Thyroid gland (tissue), 4 donors: ENCODE data around the gene COL20A1.

Experiments
- POLR2A ChIP-seq, 2 donors: fragments of 450-650 bp; IDR thresholded peaks; one replicate each; pipeline ENCODE4 v1.6.1; 2017; ENCODE audit warnings: antibody characterized with exemption in 2 of 2, mild to moderate bottlenecking in 2 of 2, moderate library complexity in 1 of 2
- TF ChIP-seq, protein P1 (sequence below), 6 experiments: fragments of 200-600 bp in 3 of 6; fragments of 450-650 bp in 3 of 6; sonication (generic) in 3 of 6; IDR thresholded peaks; one replicate each; pipeline ENCODE4 v1.5.1; 2016 to 2019; ENCODE audit warnings: antibody characterized with exemption in 6 of 6, mild to moderate bottlenecking in 2 of 6, inconsistent platforms in 1 of 6, moderate library complexity in 1 of 6

DNA sequence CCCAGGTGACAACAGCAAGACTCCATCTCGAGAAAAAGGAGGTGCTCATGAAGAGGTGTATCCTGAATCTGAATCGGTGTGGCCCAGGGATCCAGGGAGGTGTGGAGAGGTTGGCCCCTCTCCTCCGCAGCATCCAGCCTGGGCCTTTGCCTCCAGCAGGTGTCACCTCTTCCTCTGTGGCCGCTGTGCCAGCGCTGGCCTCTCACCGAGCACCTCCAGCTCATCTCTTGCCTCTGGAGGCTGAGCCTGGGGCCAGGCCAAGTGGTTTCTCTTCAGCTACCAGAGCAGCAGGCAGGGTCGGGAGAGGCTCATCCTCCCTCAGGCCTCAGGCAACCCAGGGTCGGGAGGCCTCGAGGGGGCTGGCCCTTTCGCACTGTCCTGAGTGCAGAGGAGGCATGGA is 1.2 kb upstream of the COL20A1 start:
- TF ChIP-seq, protein P1, sequence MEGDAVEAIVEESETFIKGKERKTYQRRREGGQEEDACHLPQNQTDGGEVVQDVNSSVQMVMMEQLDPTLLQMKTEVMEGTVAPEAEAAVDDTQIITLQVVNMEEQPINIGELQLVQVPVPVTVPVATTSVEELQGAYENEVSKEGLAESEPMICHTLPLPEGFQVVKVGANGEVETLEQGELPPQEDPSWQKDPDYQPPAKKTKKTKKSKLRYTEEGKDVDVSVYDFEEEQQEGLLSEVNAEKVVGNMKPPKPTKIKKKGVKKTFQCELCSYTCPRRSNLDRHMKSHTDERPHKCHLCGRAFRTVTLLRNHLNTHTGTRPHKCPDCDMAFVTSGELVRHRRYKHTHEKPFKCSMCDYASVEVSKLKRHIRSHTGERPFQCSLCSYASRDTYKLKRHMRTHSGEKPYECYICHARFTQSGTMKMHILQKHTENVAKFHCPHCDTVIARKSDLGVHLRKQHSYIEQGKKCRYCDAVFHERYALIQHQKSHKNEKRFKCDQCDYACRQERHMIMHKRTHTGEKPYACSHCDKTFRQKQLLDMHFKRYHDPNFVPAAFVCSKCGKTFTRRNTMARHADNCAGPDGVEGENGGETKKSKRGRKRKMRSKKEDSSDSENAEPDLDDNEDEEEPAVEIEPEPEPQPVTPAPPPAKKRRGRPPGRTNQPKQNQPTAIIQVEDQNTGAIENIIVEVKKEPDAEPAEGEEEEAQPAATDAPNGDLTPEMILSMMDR (IDR thresholded peaks at IDR 0.05) = no peak
- TF ChIP-seq POLR2A (IDR thresholded peaks at IDR 0.05) = no peak
